ENCODE measurements around the gene ATP6V1D.
"Not testable (repeated sequence)": the region's sequence is repeated elsewhere in the genome, so short reads cannot be mapped to it uniquely, and the experiment has no call there.

The ATP6V1D gene

GRCh38 chr14:67359775-67360469, at the start of gene ATP6V1D, which contains the start of gene EIF2S1:
TSS of gene ATP6V1D (minus strand) at chr14:67359804. CDS start at chr14:67359698, 106 bp downstream.
TSS of gene EIF2S1 (plus strand) at chr14:67360328. CDS start at chr14:67364768, 4,440 bp downstream.
- peak; percentile 98 to 100 for DNase-seq

- DNase-seq = not testable (repeated sequence)
Observed at GRCh38 chr14:67408122-67408801, 48.7 kb upstream of the ATP6V1D start.

- no peak for DNase-seq
Observed at GRCh38 chr14:67405771-67406170, 46.2 kb upstream of the ATP6V1D start.

- no peak for DNase-seq
Observed at GRCh38 chr14:67400434-67400833, 40.8 kb upstream of the ATP6V1D start.

GRCh38 chr14:67397536-67397935, 37.9 kb upstream of the ATP6V1D start:
- no peak for DNase-seq

GRCh38 chr14:67396381-67396970, 36.9 kb upstream of the ATP6V1D start:
- no peak for DNase-seq

GRCh38 chr14:67395876-67396189, 36.2 kb upstream of the ATP6V1D start:
- DNase-seq = no peak

GRCh38 chr14:67395086-67395875, 35.7 kb upstream of the ATP6V1D start:
- no peak for DNase-seq

GRCh38 chr14:67393689-67394088, 34.1 kb upstream of the ATP6V1D start:
- no peak for DNase-seq

GRCh38 chr14:67392800-67393199, 33.2 kb upstream of the ATP6V1D start:
- no peak for DNase-seq

- DNase-seq = no peak
Observed at GRCh38 chr14:67392123-67392522, 32.5 kb upstream of the ATP6V1D start.

GRCh38 chr14:67391268-67391667, 31.7 kb upstream of the ATP6V1D start:
- no peak for DNase-seq

- DNase-seq = peak; percentile 58 to 60
Observed at GRCh38 chr14:67389811-67390534, 30.4 kb upstream of the ATP6V1D start.

- DNase-seq = no peak
Observed at GRCh38 chr14:67389275-67389674, 29.7 kb upstream of the ATP6V1D start.

GRCh38 chr14:67387195-67387594, 27.6 kb upstream of the ATP6V1D start:
- DNase-seq = no peak

- no peak for DNase-seq
Observed at GRCh38 chr14:67385618-67386017, 26.0 kb upstream of the ATP6V1D start.

- no peak for DNase-seq
Observed at GRCh38 chr14:67385120-67385519, 25.5 kb upstream of the ATP6V1D start.

GRCh38 chr14:67377916-67378315, 18.3 kb upstream of the ATP6V1D start:
- DNase-seq = no peak

GRCh38 chr14:67373347-67373746, 13.7 kb upstream of the ATP6V1D start:
- no peak for DNase-seq

GRCh38 chr14:67372833-67373232, 13.2 kb upstream of the ATP6V1D start:
- no peak for DNase-seq

GRCh38 chr14:67371247-67372148, 11.9 kb upstream of the ATP6V1D start:
- DNase-seq = peak; percentile 38 to 50

- DNase-seq = no peak
Observed at GRCh38 chr14:67370830-67371229, 11.2 kb upstream of the ATP6V1D start.

All from inflammatory macrophage treated with lipopolysaccharide for 1 hour (primary cell).